Transverse colon (tissue), 4 donors: ENCODE measurements around the gene SUOX. TPM values are rescaled to one million over a fixed set of nuclear protein-coding genes. Genes with fewer than 3 reads are reported as not detected.
"Not testable (repeated sequence)": the region's sequence is repeated elsewhere in the genome, so short reads cannot be mapped to it uniquely, and the experiment has no call there.

Experiments
- DNase-seq: peaks from one replicate; pipeline ENCODE4 v3.0.0-alpha.2; 2019
- H3K27ac ChIP-seq, 4 donors: fragments of 200-600 bp; sonication (generic); 2 replicates each; pipeline ENCODE4 v1.5.1; 2016 to 2018; ENCODE audit warnings: inconsistent platforms in 4 of 4
- H3K27me3 ChIP-seq: fragments of 200-600 bp; sonication (generic); 2 replicates; pipeline ENCODE4 v1.5.1; 2017; ENCODE audit warnings: inconsistent platforms
- H3K36me3 ChIP-seq, 4 donors: fragments of 200-600 bp; sonication (generic); 2 replicates each; pipeline ENCODE4 v1.5.1; 2017 to 2019; ENCODE audit warnings: inconsistent platforms in 4 of 4
- H3K4me1 ChIP-seq, 4 donors: fragments of 200-600 bp; sonication (generic); 2 replicates each; pipeline ENCODE4 v1.5.1; 2017 to 2020; ENCODE audit warnings: inconsistent platforms in 4 of 4
- H3K4me3 ChIP-seq, 4 donors: fragments of 200-600 bp; sonication (generic); 1 replicate in 1 of 4; 2 replicates in 3 of 4; pipeline versions ENCODE4 v1.5.1 to v1.6.1; 2017 to 2019; ENCODE audit warnings: inconsistent platforms in 4 of 4
- H3K9me3 ChIP-seq, 2 donors: fragments of 200-600 bp; sonication (generic); 2 replicates each; pipeline ENCODE4 v1.5.1; 2017 to 2019; ENCODE audit warnings: inconsistent platforms in 2 of 2
- CTCF ChIP-seq, 5 experiments: fragments of 200-600 bp in 3 of 5; fragments of 450-650 bp in 2 of 5; sonication (generic) in 3 of 5; IDR thresholded peaks; 1 replicate in 2 of 5; 2 replicates in 3 of 5; pipeline ENCODE4 v1.5.1; 2016 to 2017; ENCODE audit warnings: antibody characterized with exemption in 5 of 5, inconsistent platforms in 3 of 5, mild to moderate bottlenecking in 2 of 5, moderate library complexity in 1 of 5
- EP300 ChIP-seq: sonication (generic); formaldehyde crosslinking; IDR thresholded peaks from one replicate; pipeline ENCODE4 v1.6.1; 2017; ENCODE audit warnings: antibody characterized with exemption, low read depth
- POLR2A ChIP-seq: fragments of 450-650 bp; IDR thresholded peaks from one replicate; pipeline ENCODE4 v1.6.1; 2016; ENCODE audit warnings: antibody characterized with exemption, mild to moderate bottlenecking, moderate library complexity
- POLR2AphosphoS5 ChIP-seq, 3 donors: sonication (generic); formaldehyde crosslinking; IDR thresholded peaks; one replicate each; pipeline ENCODE4 v1.6.1; 2016; ENCODE audit warnings: antibody characterized with exemption in 3 of 3
- WGBS, 2 donors: methylation state at CpG; one replicate each; pipeline ENCODE4 v1.1.5; 2018; ENCODE audit warnings: low coverage in 1 of 2; 5-methylcytosine and 5-hydroxymethylcytosine counted together
- in situ Hi-C, 4 donors: fragments of 200-750 bp; cut with MboI; loops; one replicate each; pipeline versions ENCODE4 v1.15.0 to v1.15.1; 2017; ENCODE audit warnings: low sequenced_read_pairs in 3 of 4, low pct_ligation_motif_present in 1 of 4, low pct_unique_long_range_greater_than_20kb in 1 of 4
- intact Hi-C: fragments of 100-400 bp; cut with DNase I; formaldehyde crosslinking; loops from one replicate; pipeline ENCODE4 v1.15.1; 2023; ENCODE audit warnings: low total_unique reads
- total RNA-seq, 4 donors: library from RNA; depleted of rRNA; stranded (reverse); fragments of >200 nt; gene quantifications; one replicate each; pipeline ENCODE4 v1.1.0, GENCODE V29; 2016

SUOX gene
- total RNA-seq, 4 donors from 2014 or later: 30.1 to 45.3 (median 33.9) TPM

- in situ Hi-C loops: no loop called here
- intact Hi-C loops: no loop called here
Measured at GRCh38 chr12:55978393-55978792, 18.7 kb upstream of the SUOX start.

GRCh38 chr12:55979069-55979468, 18.0 kb upstream of the SUOX start:
- H3K4me1 ChIP-seq: peaks cover 8 to 42% (median 30%) of the 10 kb centered on the region in 4 donors
- H3K27ac ChIP-seq: no peak overlapping the region
- intact Hi-C loops (no loop called here), in situ Hi-C loops (no loop called here)
- WGBS, 2 donors: 93 to 100% methylated on average over 2 to 3 of the region's 3 CpGs
- peaks cover 0 to 17% (median 2%) of the 10 kb centered on the region in 4 donors for H3K36me3 ChIP-seq
- no peak for DNase-seq
- H3K9me3 ChIP-seq: no peaks in the 10 kb centered on the region
- no peak for TF ChIP-seq EP300
- no peak for TF ChIP-seq POLR2A
- no peak for TF ChIP-seq POLR2AphosphoS5 (IDR thresholded peaks at IDR 0.05)
- no peak for TF ChIP-seq CTCF (IDR thresholded peaks at IDR 0.05)
- H3K27me3 ChIP-seq: no peaks in the 10 kb centered on the region
- H3K4me3 ChIP-seq: no peak overlapping the region

More at GRCh38 chr12:55978393-55978792, 18.7 kb upstream of the SUOX start:
- 96% methylated on average over 7 of the region's 7 CpGs; no CpG with 5 or more reads in 1 of the 2 donors for WGBS, 2 donors
- peaks cover 8 to 42% (median 30%) of the 10 kb centered on the region in 4 donors for H3K4me1 ChIP-seq
- TF ChIP-seq CTCF (IDR thresholded peaks at IDR 0.05) (no peak), POLR2A (no peak), EP300 (no peak), POLR2AphosphoS5 (IDR thresholded peaks at IDR 0.05) (no peak)
- H3K27me3 ChIP-seq: no peaks in the 10 kb centered on the region
- no peak overlapping the region for H3K4me3 ChIP-seq
- H3K36me3 ChIP-seq: peaks cover 0 to 10% (median 0%) of the 10 kb centered on the region in 4 donors
- no peaks in the 10 kb centered on the region for H3K9me3 ChIP-seq
- no peak for DNase-seq
- H3K27ac ChIP-seq: no peak overlapping the region

- in situ Hi-C loops, DNase-seq, H3K9me3 ChIP-seq, H3K4me3 ChIP-seq, intact Hi-C loops, H3K27me3 ChIP-seq, H3K27ac ChIP-seq: not testable (repeated sequence)
- 75% methylated on average over 5 of the region's 5 CpGs; no CpG with 5 or more reads in 1 of the 2 donors for WGBS, 2 donors
- Histone ChIP-seq H3K36me3 (peaks cover 0 to 37% (median 7%) of the 10 kb centered on the region in 4 donors), H3K4me1 (peaks cover 5 to 18% (median 12%) of the 10 kb centered on the region in 4 donors)
Measured at GRCh38 chr12:55981882-55982281, 15.2 kb upstream of the SUOX start.

- in situ Hi-C loops: no loop called here
- intact Hi-C loops: no loop called here
- H3K9me3 ChIP-seq: no peaks in the 10 kb centered on the region
- H3K27ac ChIP-seq: no peak overlapping the region
- DNase-seq: no peak
- H3K36me3 ChIP-seq: peaks cover 0 to 41% (median 9%) of the 10 kb centered on the region in 4 donors
- TF ChIP-seq POLR2AphosphoS5 (IDR thresholded peaks at IDR 0.05) (no peak), EP300 (no peak), CTCF (IDR thresholded peaks at IDR 0.05) (no peak), POLR2A (no peak)
- 84% methylated on average over 3 of the region's 3 CpGs; no CpG with 5 or more reads in 1 of the 2 donors for WGBS, 2 donors
- no peak overlapping the region for H3K4me3 ChIP-seq
- H3K4me1 ChIP-seq: peaks cover 0 to 13% (median 6%) of the 10 kb centered on the region in 4 donors
- H3K27me3 ChIP-seq: no peaks in the 10 kb centered on the region
Measured at GRCh38 chr12:55982319-55982936, 14.6 kb upstream of the SUOX start.
